Measurements from ENCODE around the gene DERL3.

- no peak for TF ChIP-seq ELK4 (IDR thresholded peaks at IDR 0.05; ENCODE audit: borderline replicate concordance, low read depth, low read length)
- no peak for TF ChIP-seq CTCF (tag by site-specific recombination; IDR thresholded peaks at IDR 0.05)
- no peak for TF ChIP-seq REST (tag by site-specific recombination; IDR thresholded peaks at IDR 0.05)
- TF ChIP-seq ZNF274 (IDR thresholded peaks at IDR 0.05; ENCODE audit: low read length) = no peak
- no peak for TF ChIP-seq ZNF274 (tag by site-specific recombination; IDR thresholded peaks at IDR 0.05; ENCODE audit: borderline replicate concordance)
- TF ChIP-seq ZNF23 (tag by site-specific recombination; IDR thresholded peaks at IDR 0.05; ENCODE audit: borderline replicate concordance) = no peak
- no peak for TF ChIP-seq ZNF580 (tag by site-specific recombination; IDR thresholded peaks at IDR 0.05)
- TF ChIP-seq ZBTB44 (tag by site-specific recombination; IDR thresholded peaks at IDR 0.05) = no peak
- no peak for TF ChIP-seq ZSCAN23 (tag by site-specific recombination; IDR thresholded peaks at IDR 0.05)
- no peak for TF ChIP-seq ZNF112 (tag by site-specific recombination; IDR thresholded peaks at IDR 0.05)
- TF ChIP-seq ZNF221 (tag by site-specific recombination; IDR thresholded peaks at IDR 0.05; ENCODE audit: borderline replicate concordance) = no peak
- no peak for TF ChIP-seq ZNF792 (tag by site-specific recombination; IDR thresholded peaks at IDR 0.05)
Measured at GRCh38 chr22:23787910-23788309, 50.9 kb downstream of the DERL3 start.

Measured in HEK293 (cell line).